Astrocyte (in vitro differentiated cells and primary cell): ENCODE results near the gene PIM2.

ENCODE experiments used
- CTCF ChIP-seq: IDR thresholded peaks from 2 replicates; pipeline ENCODE4 v1.5.1; 2011; ENCODE audit warnings: low read depth, mild to moderate bottlenecking, inconsistent platforms, low read length, moderate library complexity; ENCODE audit not compliant: insufficient read depth
- EZH2 ChIP-seq: IDR thresholded peaks from 2 replicates; pipeline ENCODE4 v1.6.1; 2012; ENCODE audit warnings: mild to moderate bottlenecking, low read length, inconsistent platforms; ENCODE audit not compliant: insufficient read depth

- TF ChIP-seq CTCF: no peak
- no peak for TF ChIP-seq EZH2
Observed at GRCh38 chrX:48902776-48903175, 16.0 kb downstream of the PIM2 start.
